NCI-H2227 (cell line): Measurements from ENCODE around the gene AFTPH.
"Not testable (repeated sequence)": the region's sequence is repeated elsewhere in the genome, so short reads cannot be mapped to it uniquely, and the experiment has no call there.

ENCODE experiments used
- DNase-seq: peaks from one replicate; lab custom pipeline; 2025; ENCODE audit not compliant: unreplicated experiment; lab: John Stamatoyannopoulos, UW

AFTPH gene

DNA sequence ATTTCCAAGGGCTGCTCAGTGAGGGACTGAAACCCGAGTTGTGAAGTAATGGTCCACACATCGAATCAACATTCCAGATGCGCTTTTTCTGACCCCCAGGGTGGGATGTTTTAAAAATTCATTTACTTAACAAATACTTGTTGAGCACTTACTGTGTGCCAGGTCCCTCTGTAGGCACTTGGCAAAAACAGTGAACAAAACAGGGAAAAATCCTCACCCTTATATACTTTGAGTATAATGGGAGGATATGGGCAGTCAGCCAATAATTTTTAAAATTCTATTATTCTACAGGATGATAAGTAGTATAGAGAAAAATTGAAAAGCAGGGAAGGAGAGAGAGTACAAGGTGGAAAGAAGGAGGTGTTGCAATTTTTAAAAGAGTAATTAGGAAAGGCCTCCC, 31.3 kb upstream of the AFTPH start:
- DNase-seq, result no peak

DNA sequence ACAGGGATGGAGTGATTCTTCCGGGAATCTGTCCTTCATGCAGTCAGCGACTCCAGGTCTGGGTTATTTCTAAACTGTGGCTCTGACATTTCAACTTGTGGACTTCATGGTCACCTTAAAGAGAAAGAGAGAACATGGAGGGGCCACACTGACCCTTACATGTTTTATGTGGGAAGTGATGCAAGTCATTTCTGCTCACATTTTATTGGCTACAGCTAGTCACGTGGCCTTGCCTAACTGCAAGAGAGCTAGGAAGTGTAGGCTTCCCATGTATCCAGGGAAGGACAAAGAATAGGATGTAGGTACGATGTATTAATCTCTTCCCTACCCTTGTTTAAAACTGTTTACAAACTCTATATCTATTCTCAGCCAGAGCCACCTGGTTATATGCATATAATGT, 30.3 kb upstream of the AFTPH start:
- no peak for DNase-seq

DNA sequence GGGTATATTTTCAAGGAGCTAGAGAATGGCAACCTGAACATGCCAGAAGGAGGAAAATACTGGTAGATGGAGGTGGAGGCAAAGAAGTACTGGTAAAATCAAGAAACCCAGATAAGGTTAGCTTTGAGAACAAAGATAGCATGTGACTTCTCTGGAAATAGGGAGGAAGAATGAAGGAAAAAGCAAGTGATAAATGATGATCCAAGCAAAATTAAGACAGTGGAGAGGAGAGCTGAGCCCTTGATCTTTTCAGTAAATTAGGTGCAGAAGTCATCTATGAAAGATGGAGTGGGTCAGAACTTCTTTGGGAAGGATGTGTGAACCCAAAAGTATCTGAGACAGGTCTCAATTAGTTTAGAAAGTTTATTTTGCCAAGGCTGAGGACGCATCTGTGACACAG, 25.7 kb upstream of the AFTPH start:
- DNase-seq, result no peak

DNA sequence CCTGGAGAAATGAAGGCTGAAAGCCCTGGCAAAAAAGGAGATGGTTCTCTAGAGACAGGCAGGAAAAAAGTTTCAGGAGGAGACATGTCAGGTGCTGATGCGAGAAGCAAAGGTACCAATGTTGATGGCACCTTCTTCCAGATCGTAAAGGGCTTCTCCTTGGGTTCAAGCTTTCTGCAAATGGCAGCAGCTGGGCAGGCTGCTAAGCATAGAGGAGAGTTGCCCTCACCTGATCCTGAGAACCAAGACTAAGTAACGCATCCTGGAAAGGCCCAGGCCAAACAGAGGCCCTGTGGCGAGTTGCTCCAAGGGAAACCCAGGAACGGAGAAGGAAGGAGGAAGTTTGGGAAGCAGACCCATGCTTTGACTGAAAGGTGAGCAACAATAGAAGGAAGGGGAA, 23.6 kb upstream of the AFTPH start:
- no peak for DNase-seq

DNA sequence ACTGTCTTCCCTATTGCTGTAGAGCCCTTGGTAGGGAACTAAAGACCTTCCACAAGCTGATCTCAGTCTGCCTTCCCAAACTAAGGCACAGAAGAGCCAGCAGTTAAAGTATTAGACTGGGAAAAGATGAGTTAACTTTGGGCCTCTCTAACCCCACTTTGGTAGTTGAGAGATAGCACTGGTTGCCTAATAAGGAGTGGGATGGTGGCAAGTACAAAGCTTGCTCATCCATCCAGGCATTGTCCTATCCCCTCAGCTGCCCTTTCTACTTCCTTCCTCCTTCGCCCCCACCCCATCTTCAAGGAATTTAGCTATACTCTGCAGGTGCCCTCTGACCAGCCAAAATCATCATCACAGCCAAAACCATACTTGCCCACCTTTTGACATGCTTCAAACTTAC, 22.2 kb upstream of the AFTPH start:
- DNase-seq, result no peak

DNA sequence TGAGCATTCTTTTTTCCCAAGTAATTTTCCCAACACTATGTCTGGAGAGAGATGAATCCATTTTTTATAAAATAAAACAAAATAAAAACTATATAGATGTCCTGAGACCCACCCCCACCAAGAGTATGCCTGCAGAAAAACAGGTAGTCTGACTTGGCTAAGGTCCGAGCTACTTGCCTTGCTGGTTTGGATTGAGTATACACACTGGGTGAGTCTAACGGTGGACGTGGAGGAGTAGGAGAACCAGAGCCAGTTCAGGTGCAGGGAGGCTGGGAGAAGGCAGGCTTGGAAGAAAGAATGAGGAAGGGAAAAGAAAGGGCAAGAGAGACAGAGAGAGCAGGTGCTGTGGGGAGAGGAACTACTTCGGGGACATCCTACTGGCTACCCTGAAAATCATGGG, 21.3 kb upstream of the AFTPH start:
- DNase-seq, result no peak

DNA sequence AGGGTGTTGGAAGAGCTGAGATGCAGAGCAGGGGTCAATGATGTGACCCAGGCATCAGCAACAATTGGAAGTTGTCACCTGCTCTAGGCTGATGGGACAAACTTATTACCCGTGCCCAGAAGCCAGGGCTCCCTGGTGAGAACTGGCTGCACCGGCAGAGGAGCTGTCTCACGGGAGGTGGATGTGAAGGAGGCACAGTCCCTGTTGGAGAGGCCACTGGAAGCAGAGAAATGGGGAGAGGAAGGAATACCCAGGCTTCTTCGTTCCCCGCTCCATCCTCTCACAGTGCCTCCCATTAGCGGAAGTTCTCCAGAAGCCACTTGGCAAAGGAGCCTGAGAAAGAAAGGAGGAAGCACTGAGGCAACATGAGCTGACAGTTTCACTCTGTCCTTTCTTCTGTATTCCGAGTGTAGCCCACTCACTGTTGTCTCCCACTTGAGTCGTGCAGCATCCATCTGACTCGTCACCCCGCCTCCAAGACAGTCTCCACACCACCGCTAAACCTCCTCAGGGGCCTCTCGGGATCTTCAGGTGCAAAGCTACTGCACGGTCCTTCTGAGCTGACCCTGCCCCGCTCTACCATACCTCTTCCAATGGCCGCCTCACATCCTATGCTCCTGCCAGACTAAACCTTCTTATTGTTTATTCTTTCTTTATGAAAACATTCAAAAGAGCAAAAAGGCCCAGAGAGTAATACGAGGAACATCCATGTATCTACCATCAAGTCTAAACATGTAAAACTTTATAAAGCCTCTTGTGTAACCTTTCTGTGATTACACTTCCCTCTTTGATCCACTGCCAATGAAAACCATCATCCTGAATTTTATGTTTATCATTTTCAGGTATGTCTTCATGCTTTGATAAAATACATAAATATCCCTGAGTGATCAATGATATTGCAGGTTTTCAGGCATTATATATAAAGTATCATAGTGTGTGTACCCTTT, 19.1 kb upstream of the AFTPH start:
- no peak for DNase-seq

DNA sequence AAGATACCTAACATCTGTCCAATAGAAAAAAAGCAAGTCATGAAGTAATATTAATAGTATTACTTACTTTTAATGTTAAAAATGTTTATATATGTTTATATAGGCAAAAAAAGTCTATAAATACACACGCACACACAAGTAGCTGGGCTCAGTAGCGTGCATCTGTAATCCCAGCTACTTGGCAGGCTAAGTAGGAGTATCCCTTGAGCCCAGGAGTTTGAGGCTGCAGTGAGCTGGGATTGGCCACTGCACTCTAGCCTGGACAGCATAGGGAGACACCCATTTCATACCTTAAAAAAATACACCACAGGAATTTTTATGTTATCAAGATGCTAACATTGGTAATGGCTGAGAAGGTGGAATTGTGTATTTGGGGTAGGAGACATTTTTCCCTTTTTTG, 17.4 kb upstream of the AFTPH start:
- DNase-seq, result no peak

DNA sequence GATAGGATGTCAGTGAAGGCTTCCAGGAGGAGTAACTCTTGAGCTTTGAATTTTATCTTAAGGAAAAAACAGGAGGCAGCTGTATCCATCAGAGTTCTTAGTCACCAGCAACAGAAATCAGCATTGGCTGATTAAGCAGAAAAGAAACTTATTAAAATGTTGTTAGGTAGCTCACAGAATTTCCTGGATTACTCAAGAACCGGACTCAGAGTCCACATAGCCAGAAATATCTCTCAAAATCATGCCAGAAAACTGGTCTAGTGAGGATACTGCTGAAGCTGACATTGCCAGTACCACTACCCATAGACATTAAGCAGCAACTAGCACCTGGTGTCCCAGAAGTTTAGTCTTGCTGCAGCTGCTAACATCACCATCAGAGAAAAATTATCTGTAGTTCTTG, 10.1 kb upstream of the AFTPH start:
- DNase-seq, result no peak

DNA sequence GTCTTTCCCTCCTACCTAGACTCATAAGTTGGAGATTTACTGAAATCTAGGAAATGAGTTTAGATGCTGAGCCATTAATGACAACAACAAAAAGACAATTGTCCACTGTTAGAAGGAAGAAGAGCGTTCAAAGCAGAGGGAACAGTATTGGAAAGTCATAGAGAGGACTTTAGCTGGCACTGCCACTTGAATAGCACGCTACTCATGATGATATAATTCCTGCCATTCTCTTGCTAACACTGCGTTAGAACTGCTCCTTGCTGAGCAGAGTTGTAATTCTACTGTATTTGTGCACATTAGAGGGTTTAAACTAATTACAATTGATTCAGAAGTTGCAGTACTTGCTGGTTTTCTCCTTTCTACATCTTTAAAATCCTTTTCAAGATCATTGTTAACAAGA, 9.0 kb upstream of the AFTPH start:
- DNase-seq, result no peak

DNA sequence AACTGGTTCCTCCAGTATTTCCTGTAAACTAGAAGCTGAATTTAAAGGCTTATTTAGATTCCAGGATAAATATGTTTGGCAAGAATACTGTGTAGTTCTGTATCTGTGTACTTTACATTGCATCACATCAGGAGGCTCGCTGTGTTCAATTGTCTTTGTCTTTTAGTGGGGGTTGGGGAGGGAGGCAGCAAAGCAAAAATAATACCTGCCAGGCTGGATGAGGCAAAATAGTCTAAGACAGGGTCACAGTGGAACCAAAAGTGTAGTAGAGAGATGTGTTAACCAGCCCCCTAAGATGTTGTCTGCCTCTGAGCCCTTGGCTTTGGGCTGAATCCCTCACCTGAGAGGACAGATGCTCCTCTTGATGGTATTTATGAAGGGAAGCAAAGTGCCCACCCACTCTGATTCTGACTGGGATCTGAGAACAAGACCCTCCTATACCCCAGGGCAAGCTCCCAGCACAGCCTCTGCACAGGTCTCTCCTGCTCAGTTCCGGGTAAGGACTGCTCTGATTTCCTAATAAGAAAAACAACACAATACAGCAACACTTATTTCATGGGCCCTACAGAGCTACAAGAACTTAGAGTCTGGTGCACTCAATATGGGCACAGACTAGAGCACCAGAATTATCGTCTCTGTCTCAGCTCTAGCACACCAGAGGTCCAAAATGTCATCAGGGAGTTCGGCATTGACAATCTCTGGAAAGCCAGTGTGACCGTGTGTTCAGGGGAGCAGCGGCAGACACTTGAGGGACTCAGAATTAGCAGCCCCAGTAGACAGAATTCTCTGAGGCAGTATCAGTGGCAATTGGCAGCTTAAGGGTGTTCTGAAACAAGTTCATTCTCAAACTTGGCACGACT, 7.2 kb upstream of the AFTPH start:
- DNase-seq, result no peak

DNA sequence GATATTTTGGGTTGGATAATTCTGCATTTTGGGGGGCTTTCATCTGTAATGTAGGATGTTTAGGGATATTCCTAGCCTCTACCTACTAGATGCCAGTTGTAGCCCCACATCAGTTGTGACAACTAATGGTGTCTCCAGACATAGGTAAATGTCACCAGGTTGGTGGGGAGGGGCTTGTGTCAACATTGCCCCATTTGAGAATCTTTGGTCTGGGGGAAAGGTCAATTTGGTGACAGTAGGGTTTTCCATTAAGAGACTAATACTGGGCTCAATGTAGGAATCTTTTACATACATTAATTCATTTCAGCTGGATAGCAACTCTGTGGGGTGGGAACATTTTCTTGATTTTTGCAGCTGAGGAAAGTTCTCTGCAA, 6.6 kb upstream of the AFTPH start:
- DNase-seq, result no peak

DNA sequence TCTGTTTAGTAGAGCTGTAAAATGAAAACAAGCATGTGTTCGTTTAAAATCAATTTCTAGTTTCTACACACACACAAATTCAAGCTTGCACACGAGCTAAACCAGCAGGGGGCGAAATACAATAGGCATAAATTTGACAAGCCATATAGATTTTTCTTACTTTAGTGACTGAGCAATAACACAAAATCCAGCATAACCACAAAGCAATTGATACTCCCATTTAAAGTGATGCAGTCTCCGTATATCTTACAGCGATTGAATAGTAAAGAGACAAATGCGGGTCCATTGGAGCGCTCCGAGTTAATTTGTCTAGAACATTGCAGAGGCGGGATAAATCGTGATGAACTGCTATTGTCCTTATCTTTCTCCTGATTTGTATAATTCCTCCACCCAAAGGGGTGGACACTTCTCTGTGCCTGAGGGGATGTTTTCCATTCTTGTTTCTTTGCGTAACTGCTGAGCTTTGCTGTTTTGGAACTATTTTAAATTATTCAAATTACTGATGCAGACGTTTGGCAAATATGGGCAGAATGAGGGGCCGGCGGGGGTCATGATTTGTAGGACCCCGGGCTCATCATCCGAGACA, 1.2 kb upstream of the AFTPH start:
- peak; percentile 88 for DNase-seq

DNA sequence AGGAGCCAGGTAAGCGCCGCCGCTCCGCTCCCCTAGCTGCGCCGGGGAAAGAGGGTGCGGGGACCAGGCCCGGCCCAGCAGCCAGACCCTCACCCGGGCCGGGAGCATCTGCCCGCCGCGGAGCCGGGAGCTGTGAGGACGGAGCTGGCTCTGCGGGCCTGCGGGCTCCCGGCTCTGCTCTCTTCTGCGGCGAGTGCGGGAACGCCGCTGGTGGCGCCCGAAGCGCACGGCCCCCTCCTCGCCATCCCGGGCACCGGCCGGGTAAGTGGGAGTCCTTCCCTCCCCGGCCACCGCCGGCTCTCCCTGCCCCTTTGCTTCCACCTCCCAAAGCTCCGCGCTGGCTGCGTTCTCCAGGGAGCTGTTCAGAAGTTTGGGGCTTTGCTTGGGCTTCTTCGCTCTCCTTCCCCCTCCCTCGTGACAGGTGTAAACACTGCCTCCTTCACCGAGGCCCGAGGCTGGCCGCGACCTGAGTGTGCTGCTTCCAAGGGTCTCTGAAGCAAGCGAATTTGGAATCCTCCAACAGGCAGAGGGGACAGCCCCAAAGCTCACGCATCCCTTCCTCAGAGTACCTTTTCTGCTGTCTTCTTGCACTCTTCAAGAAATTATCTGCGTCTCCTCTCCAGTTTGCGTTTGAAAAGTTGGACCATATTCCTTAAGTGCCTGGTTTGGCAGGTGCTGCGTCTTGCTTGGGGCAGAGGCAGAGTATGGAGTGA, 632 bp downstream of the AFTPH start:
- peak; percentile 63 for DNase-seq

DNA sequence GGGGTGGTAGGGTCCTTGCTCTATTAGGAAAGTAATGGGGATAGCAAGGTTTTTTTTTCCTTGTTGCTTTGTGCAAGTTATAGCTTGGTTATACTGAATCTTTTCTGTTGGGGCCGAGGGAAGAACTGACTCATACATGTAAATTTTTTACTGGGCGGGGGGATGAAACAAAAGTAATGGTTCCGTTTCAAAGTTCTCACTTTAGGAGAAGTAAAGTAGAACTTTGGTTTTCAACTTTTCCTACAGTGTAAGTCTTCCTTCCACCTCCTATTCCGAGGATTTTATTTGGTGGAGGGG, 1.1 kb downstream of the AFTPH start:
- no peak for DNase-seq

DNA sequence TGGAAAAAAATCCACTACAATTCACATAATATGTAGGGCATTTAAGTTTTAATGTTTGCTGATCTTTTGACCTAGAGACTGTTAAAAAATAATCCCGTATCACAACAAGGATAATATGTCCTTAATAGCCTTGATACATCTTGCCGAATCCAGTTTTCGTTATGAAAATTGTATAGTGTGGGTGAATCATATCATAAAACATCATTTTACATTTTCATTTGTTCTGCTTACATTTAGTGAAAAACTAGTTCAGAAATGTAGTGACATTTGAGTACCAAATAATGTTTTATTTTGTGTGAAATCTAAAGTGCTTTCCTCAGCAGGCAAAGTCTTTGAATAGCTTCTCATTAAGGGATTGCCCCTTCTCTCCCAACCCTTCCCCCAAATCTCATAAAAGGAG, 1.9 kb downstream of the AFTPH start:
- DNase-seq, result no peak

DNA sequence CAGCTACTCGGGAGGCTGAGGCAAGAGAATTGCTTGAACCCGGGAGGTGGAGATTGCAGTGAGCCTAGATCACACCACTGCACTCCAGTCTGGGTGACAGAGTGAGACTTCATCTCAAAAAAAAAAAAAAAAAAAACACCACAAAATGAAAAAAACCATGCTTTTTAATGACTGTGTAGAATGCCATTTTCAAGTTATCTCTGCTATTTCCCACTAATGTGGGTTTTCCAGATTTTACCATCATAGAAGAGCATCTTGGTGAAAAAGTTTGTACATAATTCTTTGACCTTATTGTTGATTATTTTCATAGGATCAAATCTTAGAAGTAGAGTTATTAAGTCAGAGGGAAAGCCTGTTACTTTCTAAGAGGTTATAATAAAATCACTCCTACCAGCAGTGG, 6.8 kb downstream of the AFTPH start:
- DNase-seq, result not testable (repeated sequence)

DNA sequence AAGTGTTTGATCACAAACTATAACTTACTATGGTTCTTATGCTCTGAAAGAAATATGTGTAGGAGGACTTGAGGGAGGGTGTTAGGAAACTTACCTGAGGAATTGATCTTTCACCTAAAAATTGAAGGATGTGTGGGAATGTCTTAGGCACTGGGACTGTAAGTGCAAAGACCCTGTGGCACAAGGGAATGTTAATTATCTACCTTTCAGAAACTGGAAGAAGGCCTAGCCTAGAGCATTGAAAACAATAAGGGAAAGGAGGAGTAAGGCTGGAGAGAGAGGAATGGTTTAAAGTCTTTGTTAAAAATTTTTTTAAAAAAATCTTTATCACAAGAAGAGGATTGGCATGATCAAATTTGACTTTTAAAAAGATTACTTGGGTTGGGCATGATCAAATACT, 7.9 kb downstream of the AFTPH start:
- no peak for DNase-seq

DNA sequence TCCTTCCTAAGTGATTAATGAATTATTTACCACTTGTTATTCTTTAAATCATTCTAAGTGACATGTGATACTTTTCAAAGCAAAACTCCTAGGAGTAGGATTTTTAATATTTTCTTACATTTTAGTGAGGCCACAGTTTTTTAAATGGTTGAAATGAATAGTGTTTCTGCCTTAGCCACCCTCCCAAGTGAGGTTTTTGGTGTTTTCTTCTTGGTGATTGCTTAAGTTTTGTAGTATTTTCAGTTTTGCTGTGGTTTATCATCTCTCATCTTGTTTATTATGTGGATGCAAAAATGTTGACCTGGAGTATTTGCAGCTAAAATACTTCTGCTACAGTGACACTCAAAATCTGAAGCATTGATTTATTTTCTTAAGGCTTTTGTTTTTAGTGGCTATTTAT, 9.8 kb downstream of the AFTPH start:
- no peak for DNase-seq

DNA sequence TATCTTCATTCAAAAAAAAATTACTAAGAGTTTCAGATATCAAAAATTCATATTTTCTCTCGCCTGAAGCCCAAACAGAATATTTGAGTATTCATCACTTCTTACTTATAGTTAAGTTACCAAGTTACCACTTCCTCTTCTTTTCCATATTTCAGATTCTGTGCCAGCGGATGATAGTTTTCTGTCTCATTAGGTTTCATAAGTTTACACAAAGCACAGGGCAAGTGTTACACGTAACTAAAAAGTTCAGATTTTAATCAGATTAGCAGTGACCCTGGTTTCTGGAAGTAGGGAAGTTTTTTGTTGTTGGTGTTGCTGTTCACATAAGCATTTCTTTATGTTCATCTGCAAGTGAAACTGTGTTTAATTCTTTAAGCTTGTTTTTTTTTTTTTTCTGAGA, 10.2 kb downstream of the AFTPH start:
- no peak for DNase-seq

DNA sequence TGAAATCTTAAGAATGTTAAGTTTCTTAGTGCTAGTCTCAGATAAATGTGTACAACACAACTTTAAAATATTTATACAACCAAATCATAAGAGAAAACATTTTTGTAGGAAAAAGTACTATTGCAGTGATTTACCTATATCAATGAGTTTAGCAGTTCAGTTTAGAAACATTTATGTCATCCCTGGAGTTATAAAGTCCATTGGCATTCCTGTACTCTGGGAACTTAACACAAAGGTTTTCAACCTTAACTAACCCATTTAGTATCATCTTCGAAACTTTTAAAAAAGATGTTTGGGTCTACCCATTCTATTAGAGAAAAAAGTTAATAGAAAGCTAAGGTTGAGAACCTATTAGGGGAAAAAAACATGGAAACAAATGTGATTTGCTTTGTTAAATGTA, 10.9 kb downstream of the AFTPH start:
- no peak for DNase-seq
